ENCODE measurements around the gene TH.

The TH gene

GRCh38 chr11:2156416-2157182, 15.0 kb downstream of the TH start:
- no peak overlapping the region for H3K27ac ChIP-seq
- TF ChIP-seq ZFX (IDR thresholded peaks at IDR 0.05; ENCODE audit: borderline replicate concordance) = no peak
- TF ChIP-seq CTCF (IDR thresholded peaks at IDR 0.05) = peak; percentile 89

DNA sequence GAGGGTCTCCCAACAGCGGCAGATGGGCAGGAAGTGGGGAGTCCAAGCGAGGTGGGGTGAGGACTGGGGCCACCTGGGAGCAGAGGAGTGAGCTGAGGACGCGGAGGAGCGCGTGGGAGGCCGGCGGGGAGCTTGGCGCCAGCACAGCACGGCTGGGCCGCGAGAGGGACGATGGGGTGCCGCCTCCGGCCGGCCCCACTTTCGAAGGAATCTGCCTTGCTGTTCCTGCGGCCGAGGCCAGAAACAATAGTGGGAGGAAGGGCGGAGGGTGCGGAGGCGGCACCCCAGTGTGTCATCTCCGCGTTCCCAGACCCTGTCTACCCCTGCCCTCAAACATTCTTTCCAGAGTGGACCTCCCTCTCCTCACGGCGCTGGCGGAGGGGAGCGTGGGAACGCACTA, 16.1 kb downstream of the TH start:
- no peak for TF ChIP-seq CTCF (IDR thresholded peaks at IDR 0.05)
- TF ChIP-seq ZFX (IDR thresholded peaks at IDR 0.05; ENCODE audit: borderline replicate concordance) = no peak
- H3K27ac ChIP-seq = no peak overlapping the region

GRCh38 chr11:2154889-2155288, 16.7 kb downstream of the TH start:
- TF ChIP-seq CTCF (IDR thresholded peaks at IDR 0.05) (no peak), ZFX (IDR thresholded peaks at IDR 0.05; ENCODE audit: borderline replicate concordance) (no peak)
- no peak overlapping the region for H3K27ac ChIP-seq

DNA sequence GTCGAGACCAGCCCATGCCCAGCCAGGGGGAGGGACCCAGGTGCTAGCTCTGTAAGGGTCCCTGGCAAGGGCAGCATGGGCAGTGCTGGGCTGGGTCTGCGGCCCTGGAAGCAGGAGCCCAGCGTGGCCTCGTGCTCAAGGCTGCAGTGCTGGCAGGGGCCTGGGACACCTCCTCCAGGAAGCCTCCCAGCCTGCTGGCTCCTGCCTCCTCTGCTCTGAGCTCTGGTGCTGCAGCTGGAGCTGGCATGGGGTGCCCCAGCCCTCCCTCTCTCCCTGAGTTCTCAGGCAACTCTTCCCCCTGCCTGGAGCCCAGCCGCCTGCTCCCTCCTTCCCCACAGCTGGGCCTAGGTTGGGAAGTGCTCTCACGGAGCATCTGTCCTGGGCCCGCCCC, 17.4 kb downstream of the TH start:
- TF ChIP-seq CTCF (IDR thresholded peaks at IDR 0.05) (no peak), ZFX (IDR thresholded peaks at IDR 0.05; ENCODE audit: borderline replicate concordance) (no peak)
- H3K27ac ChIP-seq = no peak overlapping the region

- no peak overlapping the region for H3K27ac ChIP-seq
- TF ChIP-seq ZFX (IDR thresholded peaks at IDR 0.05; ENCODE audit: borderline replicate concordance) = no peak
- TF ChIP-seq CTCF (IDR thresholded peaks at IDR 0.05) = no peak
Observed at GRCh38 chr11:2153581-2154194, 17.9 kb downstream of the TH start.

DNA sequence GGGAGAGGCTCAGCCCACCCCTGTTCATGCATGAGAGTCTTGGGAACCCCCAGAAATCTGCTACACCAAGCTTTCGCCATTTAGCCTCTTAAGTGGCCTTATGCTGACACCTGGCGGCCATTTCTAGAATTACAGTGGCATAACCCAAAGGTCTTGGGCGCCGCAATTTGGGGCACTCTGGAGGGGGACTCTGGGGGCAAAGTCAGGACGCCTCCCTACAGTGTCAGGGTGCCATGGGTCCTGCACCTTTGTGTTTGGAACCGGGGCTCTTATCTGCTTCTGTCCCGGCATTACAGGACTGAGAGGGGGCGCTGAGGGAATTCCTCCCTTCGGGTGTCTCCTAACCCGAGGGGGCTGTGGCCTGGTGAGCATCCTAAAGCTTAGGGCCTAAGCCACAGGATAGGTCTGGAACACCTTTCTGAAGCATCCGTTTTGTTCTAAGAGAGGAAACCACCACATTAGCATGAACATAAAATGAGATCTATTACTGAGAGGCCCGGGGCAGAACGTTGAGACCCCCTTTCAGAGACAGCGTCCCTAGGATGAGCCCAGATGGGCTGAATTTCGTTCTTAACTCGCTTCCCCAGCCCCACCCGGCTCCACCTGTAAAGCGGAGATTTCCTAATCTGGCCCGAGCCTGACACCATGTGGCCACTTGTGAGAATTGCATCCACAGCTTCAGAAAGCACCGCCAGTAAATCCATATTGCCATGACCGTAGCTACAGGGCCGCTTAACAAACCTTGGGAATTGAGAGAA, 19.9 kb downstream of the TH start:
- peak; percentile 78 for TF ChIP-seq CTCF (IDR thresholded peaks at IDR 0.05)
- no peak for TF ChIP-seq ZFX (IDR thresholded peaks at IDR 0.05; ENCODE audit: borderline replicate concordance)
- H3K27ac ChIP-seq = no peak overlapping the region
